K562 (cell line): ENCODE data around the gene DCAF17. TPM values are rescaled to one million over a fixed set of nuclear protein-coding genes. Genes with fewer than 3 reads are reported as not detected.

Source experiments
- ARID2 ChIP-seq: fragments of 450-650 bp; IDR thresholded peaks from 2 replicates; pipeline ENCODE4 v1.6.1; 2017; ENCODE audit warnings: antibody characterized with exemption, mild to moderate bottlenecking
- BDP1 ChIP-seq: IDR thresholded peaks from 3 replicates; pipeline ENCODE4 v1.6.1; 2011; ENCODE audit not compliant: insufficient read length, insufficient read depth
- CC2D1A ChIP-seq: fragments of 450-650 bp; IDR thresholded peaks from 2 replicates; pipeline ENCODE4 v1.6.1; 2017; ENCODE audit warnings: mild to moderate bottlenecking
- CCAR2 ChIP-seq: fragments of 200-400 bp; formaldehyde crosslinking; IDR thresholded peaks from 2 replicates; pipeline ENCODE4 v1.6.1; 2017; ENCODE audit warnings: mild to moderate bottlenecking, low read depth, low read length
- CREM ChIP-seq: IDR thresholded peaks from 2 replicates; pipeline ENCODE4 v1.6.1; 2014; ENCODE audit warnings: antibody characterized with exemption, low read depth
- DIDO1 ChIP-seq: fragments of 450-650 bp; IDR thresholded peaks from 2 replicates; pipeline ENCODE4 v1.6.1; 2016; ENCODE audit warnings: low read depth, missing biosample characterization, missing genetic modification characterization
- DNMT1 ChIP-seq: fragments of 450-650 bp; IDR thresholded peaks from 2 replicates; pipeline ENCODE4 v1.6.1; 2016; ENCODE audit warnings: antibody characterized with exemption, mild to moderate bottlenecking
- ETV1 ChIP-seq: fragments of 450-650 bp; conservative IDR thresholded peaks from 2 replicates; pipeline ENCODE4 v1.6.1; 2016; ENCODE audit warnings: missing genetic modification characterization, control low read depth, low read depth, missing compliant biosample characterization
- LEF1 ChIP-seq: fragments of 450-650 bp; IDR thresholded peaks from 2 replicates; pipeline ENCODE4 v1.6.1; 2016; ENCODE audit warnings: mild to moderate bottlenecking
- MCM5 ChIP-seq: fragments of 450-650 bp; IDR thresholded peaks from 2 replicates; pipeline ENCODE4 v1.6.1; 2016; ENCODE audit warnings: low read depth
- MEF2D ChIP-seq: conservative IDR thresholded peaks from 2 replicates; pipeline ENCODE4 v1.6.1; 2016; ENCODE audit warnings: low read depth, missing genetic modification characterization, missing compliant biosample characterization
- MTF1 ChIP-seq: fragments of 250-450 bp; sonication (Bioruptor Pico); IDR thresholded peaks from 2 replicates; pipeline ENCODE4 v1.9.0; 2021; ENCODE audit warnings: moderate library complexity, mild to moderate bottlenecking, inconsistent platforms, borderline replicate concordance
- NFATC3 ChIP-seq: fragments of 450-650 bp; IDR thresholded peaks from 2 replicates; pipeline ENCODE4 v1.6.1; 2017; ENCODE audit warnings: mild to moderate bottlenecking
- NFE2L1 ChIP-seq: fragments of 450-650 bp; IDR thresholded peaks from 2 replicates; pipeline ENCODE4 v1.6.1; 2016; ENCODE audit warnings: missing genetic modification characterization, low read depth, mild to moderate bottlenecking, missing compliant biosample characterization, moderate library complexity, borderline replicate concordance
- NRF1 ChIP-seq, 2 experiments: fragments of 450-650 bp; IDR thresholded peaks in 1 of 2; conservative IDR thresholded peaks in 1 of 2; 2 replicates each; pipeline ENCODE4 v1.6.1; 2014; ENCODE audit warnings: mild to moderate bottlenecking in 2 of 2
- POLR3A ChIP-seq: IDR thresholded peaks from 2 replicates; pipeline ENCODE4 v1.6.1; 2011; ENCODE audit warnings: borderline replicate concordance, mild to moderate bottlenecking, moderate library complexity; ENCODE audit not compliant: insufficient read length, insufficient read depth; ENCODE audit errors: extremely low read depth
- SMARCA5 ChIP-seq: fragments of 450-650 bp; IDR thresholded peaks from 2 replicates; pipeline ENCODE4 v1.6.1; 2016
- SMARCE1 ChIP-seq: fragments of 450-650 bp; IDR thresholded peaks from 2 replicates; pipeline ENCODE4 v1.7.1; 2016; ENCODE audit warnings: mild to moderate bottlenecking
- SOX6 ChIP-seq: fragments of 450-650 bp; IDR thresholded peaks from 2 replicates; pipeline ENCODE4 v1.6.1; 2014; ENCODE audit warnings: mild to moderate bottlenecking
- UBTF ChIP-seq, 2 experiments: IDR thresholded peaks; 2 replicates each; pipeline ENCODE4 v1.6.1; 2012; ENCODE audit warnings: improper control_type of control experiment in 2 of 2, low read depth in 2 of 2, low read length in 2 of 2, borderline replicate concordance in 1 of 2
- ZBTB1 ChIP-seq: sonication (generic); formaldehyde crosslinking; IDR thresholded peaks from 2 replicates; pipeline ENCODE4 v1.8.1; 2023; ENCODE audit warnings: missing genetic modification reagents, low read depth, mild to moderate bottlenecking, borderline replicate concordance
- ZBTB43 ChIP-seq: sonication (generic); formaldehyde crosslinking; IDR thresholded peaks from 2 replicates; pipeline ENCODE4 v1.8.0; 2023; ENCODE audit warnings: mild to moderate bottlenecking, missing genetic modification reagents
- ZFX ChIP-seq: sonication (generic); formaldehyde crosslinking; IDR thresholded peaks from 2 replicates; pipeline ENCODE4 v1.8.0; 2022; ENCODE audit warnings: mild to moderate bottlenecking, missing genetic modification reagents, moderate library complexity
- ZHX1 ChIP-seq: fragments of 150-350 bp; conservative IDR thresholded peaks from 2 replicates; pipeline ENCODE4 v1.6.1; 2014; ENCODE audit warnings: low read length
- ZNF324 ChIP-seq: fragments of 250-450 bp; sonication (Bioruptor Pico); IDR thresholded peaks from 2 replicates; pipeline ENCODE4 v1.4.0; 2020; ENCODE audit warnings: mild to moderate bottlenecking
- ZNF699 ChIP-seq: fragments of 250-450 bp; sonication (Bioruptor Pico); IDR thresholded peaks from 2 replicates; pipeline ENCODE4 v1.8.0; 2021; ENCODE audit warnings: mild to moderate bottlenecking, moderate library complexity; ENCODE audit not compliant: insufficient replicate concordance
- polyA plus RNA-seq, 8 experiments: library from polyadenylated mRNA; depleted of rRNA in 4 of 8; stranded (reverse) in 5 of 8; unstranded in 3 of 8; fragments of >200 nt; fragmentation: Nextera tagmentation in 2 of 8; fragmentation: Illumina TruSeq in 1 of 8; extraction: Ambion mirVana in 2 of 8; extraction: Trizol in 1 of 8; gene quantifications; 2 replicates each; pipeline versions ENCODE4 v1.2.1 to v1.2.3, GENCODE V29; 2011 to 2014; ENCODE audit warnings: inconsistent platforms in 1 of 8, missing spikeins in 1 of 8
- total RNA-seq, 7 experiments: library from RNA; depleted of rRNA in 6 of 7; stranded (reverse); fragments of >200 nt in 6 of 7; fragmentation: Illumina TruSeq in 2 of 7; extraction: Trizol in 2 of 7; gene quantifications; 2 replicates each; pipeline versions ENCODE4 v1.2.1 to v1.2.3, GENCODE V29; 2011 to 2021; ENCODE audit warnings: low replicate concordance in 1 of 7

The DCAF17 gene
- total and polyA plus RNA-seq, 9 of the 15 experiments (the other 6 are each of a cell fraction or from before 2014, with no cell fraction given) = 10.0 to 38.5 (median 27.1) TPM

GRCh38 chr2:171513719-171514160, 79.7 kb downstream of the DCAF17 start (continued):
- TF ChIP-seq ZBTB43 (CRISPR knock-in tag) (no peak), DIDO1 (tag) (no peak), DNMT1 (no peak), BDP1 (no peak), ETV1 (tag) (no peak), SMARCE1 (peak; percentile 60), CREM (0 out of 2 replicates have a peak, but pooled peaks have one; percentile 46), CCAR2 (no peak), MCM5 (no peak), ZHX1 (no peak), NRF1 (conservative IDR thresholded peaks at IDR 0.05 in 1 of 2, IDR thresholded peaks at IDR 0.05 in 1 of 2) (no peak), SOX6 (peak; percentile 73; the same call in 1 of the 2 replicates), ZBTB1 (CRISPR knock-in tag) (no peak), ZNF699 (no peak), UBTF (IDR thresholded peaks at IDR 0.05; ENCODE audit: borderline replicate concordance in 1 of 2, low read depth in 2 of 2, low read length in 2 of 2) (no peak), ZFX (CRISPR knock-in tag) (no peak; the same call in 1 of the 2 replicates), ARID2 (no peak), SMARCA5 (no peak), CC2D1A (peak; percentile 88), NFE2L1 (tag) (no peak), POLR3A (no peak), LEF1 (no peak), MTF1 (CRISPR knock-in tag) (no peak), NFATC3 (no peak), ZNF324 (CRISPR knock-in tag) (no peak), MEF2D (no peak)
